Suprapubic skin (tissue), 4 donors: ENCODE results near the gene IQUB. TPM values are rescaled to one million over a fixed set of nuclear protein-coding genes. Genes with fewer than 3 reads are reported as not detected.
A peak's percentile ranks its signal among the peaks of the same experiment; 100 is the strongest.
"Not testable (repeated sequence)": the region's sequence is repeated elsewhere in the genome, so short reads cannot be mapped to it uniquely, and the experiment has no call there.

Experiments
- DNase-seq, 2 donors: peaks; one replicate each; pipeline ENCODE4 v3.0.0-alpha.2; 2019; ENCODE audit warnings: low spot score in 2 of 2
- H3K27ac ChIP-seq: fragments of 200-600 bp; sonication (generic); one replicate; pipeline ENCODE4 v1.5.1; 2019
- H3K27me3 ChIP-seq: fragments of 200-600 bp; sonication (generic); one replicate; pipeline ENCODE4 v1.5.1; 2019
- H3K36me3 ChIP-seq: fragments of 200-600 bp; sonication (generic); one replicate; pipeline ENCODE4 v1.5.1; 2019
- H3K4me1 ChIP-seq: fragments of 200-600 bp; sonication (generic); one replicate; pipeline ENCODE4 v1.5.1; 2019
- H3K4me3 ChIP-seq: fragments of 200-600 bp; sonication (generic); one replicate; pipeline ENCODE4 v1.5.1; 2019; ENCODE audit warnings: mild to moderate bottlenecking
- H3K9me3 ChIP-seq: fragments of 200-600 bp; sonication (generic); one replicate; pipeline ENCODE4 v1.5.1; 2019
- EP300 ChIP-seq: sonication (generic); formaldehyde crosslinking; IDR thresholded peaks from one replicate; pipeline ENCODE4 v1.6.1; 2017; ENCODE audit warnings: antibody characterized with exemption
- POLR2A ChIP-seq, 2 donors: fragments of 450-650 bp; IDR thresholded peaks; one replicate each; pipeline ENCODE4 v1.6.1; 2017; ENCODE audit warnings: antibody characterized with exemption in 2 of 2, mild to moderate bottlenecking in 2 of 2, moderate library complexity in 2 of 2
- POLR2AphosphoS5 ChIP-seq, 3 donors: sonication (generic); formaldehyde crosslinking; IDR thresholded peaks; one replicate each; pipeline ENCODE4 v1.6.1; 2017; ENCODE audit warnings: antibody characterized with exemption in 3 of 3
- WGBS: methylation state at CpG from one replicate; pipeline ENCODE4 v1.1.5; 2018; 5-methylcytosine and 5-hydroxymethylcytosine counted together
- total RNA-seq, 4 donors: library from RNA; depleted of rRNA; stranded (reverse); fragments of >200 nt; gene quantifications; one replicate each; pipeline ENCODE4 v1.1.0, GENCODE V29; 2016
- TF ChIP-seq, protein P1 (sequence below), 2 donors: fragments of 200-600 bp in 1 of 2; fragments of 450-650 bp in 1 of 2; sonication (generic) in 1 of 2; IDR thresholded peaks; one replicate each; pipeline ENCODE4 v1.5.1; 2016 to 2019; ENCODE audit warnings: antibody characterized with exemption in 2 of 2, mild to moderate bottlenecking in 1 of 2, moderate library complexity in 1 of 2

Gene IQUB
- total RNA-seq, 4 donors from 2014 or later: 0.24 to 1.1 (median 0.71) TPM

DNA sequence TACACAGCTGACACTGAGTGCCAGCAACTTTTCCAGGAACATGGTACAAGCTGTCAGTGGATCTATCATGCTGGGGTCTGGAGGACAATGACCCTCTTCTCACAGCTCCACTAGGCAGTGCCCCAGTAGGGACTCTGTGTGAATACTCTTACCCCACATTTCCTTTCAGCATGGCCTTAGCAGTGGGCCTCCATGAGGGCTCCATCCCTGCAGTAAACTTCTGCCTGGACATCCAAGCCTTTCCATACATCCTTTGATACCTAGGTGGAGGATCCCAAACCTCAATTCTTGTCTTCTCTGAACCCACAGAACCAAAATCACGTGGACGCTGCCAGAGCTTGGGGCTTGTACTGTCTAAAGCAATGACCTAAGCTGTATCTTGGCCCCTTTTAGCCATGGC is 116.8 kb downstream of the IQUB start:
- no peak for TF ChIP-seq EP300
- TF ChIP-seq POLR2AphosphoS5 (IDR thresholded peaks at IDR 0.05): no peak
- TF ChIP-seq, protein P1, sequence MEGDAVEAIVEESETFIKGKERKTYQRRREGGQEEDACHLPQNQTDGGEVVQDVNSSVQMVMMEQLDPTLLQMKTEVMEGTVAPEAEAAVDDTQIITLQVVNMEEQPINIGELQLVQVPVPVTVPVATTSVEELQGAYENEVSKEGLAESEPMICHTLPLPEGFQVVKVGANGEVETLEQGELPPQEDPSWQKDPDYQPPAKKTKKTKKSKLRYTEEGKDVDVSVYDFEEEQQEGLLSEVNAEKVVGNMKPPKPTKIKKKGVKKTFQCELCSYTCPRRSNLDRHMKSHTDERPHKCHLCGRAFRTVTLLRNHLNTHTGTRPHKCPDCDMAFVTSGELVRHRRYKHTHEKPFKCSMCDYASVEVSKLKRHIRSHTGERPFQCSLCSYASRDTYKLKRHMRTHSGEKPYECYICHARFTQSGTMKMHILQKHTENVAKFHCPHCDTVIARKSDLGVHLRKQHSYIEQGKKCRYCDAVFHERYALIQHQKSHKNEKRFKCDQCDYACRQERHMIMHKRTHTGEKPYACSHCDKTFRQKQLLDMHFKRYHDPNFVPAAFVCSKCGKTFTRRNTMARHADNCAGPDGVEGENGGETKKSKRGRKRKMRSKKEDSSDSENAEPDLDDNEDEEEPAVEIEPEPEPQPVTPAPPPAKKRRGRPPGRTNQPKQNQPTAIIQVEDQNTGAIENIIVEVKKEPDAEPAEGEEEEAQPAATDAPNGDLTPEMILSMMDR (IDR thresholded peaks at IDR 0.05): no peak
- no peak for TF ChIP-seq POLR2A (IDR thresholded peaks at IDR 0.05)
- no peak overlapping the region for H3K4me3 ChIP-seq
- no peaks in the 10 kb centered on the region for H3K27me3 ChIP-seq
- DNase-seq: no peak
- no peak overlapping the region for H3K27ac ChIP-seq
- 93% methylated on average over 2 of the region's 2 CpGs for WGBS
- peaks cover 3% of the 10 kb centered on the region for H3K9me3 ChIP-seq
- H3K4me1 ChIP-seq: no peaks in the 10 kb centered on the region
- H3K36me3 ChIP-seq: no peaks in the 10 kb centered on the region

DNA sequence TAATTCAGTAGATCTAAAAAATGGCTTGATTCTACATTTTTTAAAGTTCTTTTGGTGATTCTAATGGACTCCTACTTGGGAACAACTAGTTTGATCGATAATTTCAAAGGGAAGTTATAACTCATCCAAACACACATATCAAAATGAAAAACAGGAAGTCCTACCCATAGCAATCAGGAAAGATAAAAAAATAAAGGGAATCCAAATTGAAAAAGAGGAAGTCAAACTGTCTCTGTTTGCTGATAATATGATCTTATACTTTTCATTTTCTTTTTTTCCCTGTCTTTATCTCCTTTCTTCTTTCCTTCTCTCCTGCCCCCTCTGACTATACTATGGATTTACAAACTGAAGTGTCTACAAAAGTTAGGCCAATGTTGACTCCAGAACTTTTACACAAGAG is 118.8 kb downstream of the IQUB start:
- Histone ChIP-seq H3K4me3 (no peak overlapping the region), H3K4me1 (no peaks in the 10 kb centered on the region), H3K36me3 (no peaks in the 10 kb centered on the region), H3K27ac (no peak overlapping the region), H3K27me3 (no peaks in the 10 kb centered on the region), H3K9me3 (no peaks in the 10 kb centered on the region)
- TF ChIP-seq POLR2AphosphoS5 (IDR thresholded peaks at IDR 0.05) (no peak), POLR2A (IDR thresholded peaks at IDR 0.05) (no peak), EP300 (no peak)
- TF ChIP-seq, protein P1 (IDR thresholded peaks at IDR 0.05): no peak
- DNase-seq: no peak
- WGBS: 66% methylated on average over 1 of the region's 1 CpG

DNA sequence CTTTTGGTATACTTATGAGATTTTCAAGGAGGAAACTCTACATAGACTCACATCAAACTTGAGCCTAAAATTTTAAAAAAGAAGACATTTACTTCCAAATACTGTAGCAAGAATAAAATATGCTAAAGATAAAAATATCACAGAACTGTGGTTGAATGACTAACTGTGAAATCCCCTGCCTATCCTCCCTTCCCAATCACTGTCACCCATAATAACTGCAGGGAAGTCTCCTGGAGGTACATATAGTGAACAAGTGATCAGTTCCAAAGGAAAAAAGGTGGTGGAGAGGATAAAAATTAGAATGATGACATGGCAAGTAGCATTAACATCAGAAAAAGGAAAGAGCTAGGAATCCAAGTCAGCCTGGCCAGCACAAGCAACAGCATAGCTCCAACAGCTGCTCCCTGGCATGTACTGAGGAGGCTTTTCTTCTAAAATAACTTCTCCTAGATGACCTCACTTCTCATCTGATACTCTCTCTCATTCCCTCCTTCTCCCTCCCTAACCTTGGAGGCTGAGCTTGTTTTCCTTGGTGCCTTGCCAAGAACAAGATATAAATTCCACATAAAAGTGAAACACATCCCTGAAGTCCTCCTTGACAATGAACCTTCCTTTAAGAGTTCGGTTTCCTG is 124.0 kb downstream of the IQUB start:
- Histone ChIP-seq H3K4me1 (no peaks in the 10 kb centered on the region), H3K36me3 (no peaks in the 10 kb centered on the region), H3K4me3 (no peak overlapping the region), H3K9me3 (no peaks in the 10 kb centered on the region), H3K27me3 (no peaks in the 10 kb centered on the region), H3K27ac (no peak overlapping the region)
- TF ChIP-seq POLR2AphosphoS5 (IDR thresholded peaks at IDR 0.05) (no peak), EP300 (peak; percentile 52)
- DNase-seq: no peak
- WGBS: 7% methylated on average over 1 of the region's 1 CpG

DNA sequence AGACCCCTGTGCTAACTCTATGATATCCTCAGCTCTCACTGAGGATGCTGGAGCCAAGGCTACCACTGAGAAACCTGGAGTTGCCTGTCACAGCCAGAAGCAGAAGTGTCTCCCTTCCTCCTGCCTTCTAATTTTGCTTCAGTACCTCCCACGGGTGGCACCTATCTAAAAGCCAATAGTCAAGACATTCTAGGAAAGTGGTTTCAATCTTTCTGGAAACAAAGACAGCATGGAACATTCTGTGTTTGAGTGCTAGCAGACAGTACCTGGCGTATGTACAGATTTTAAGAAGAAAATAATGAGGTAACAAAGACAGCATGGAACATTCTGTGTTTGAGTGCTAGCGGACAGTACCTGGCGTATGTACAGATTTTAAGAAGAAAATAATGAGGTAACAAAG is 126.4 kb downstream of the IQUB start:
- peak; percentile 38 for TF ChIP-seq EP300
- not testable (repeated sequence) for H3K4me3 ChIP-seq, H3K27me3 ChIP-seq, H3K9me3 ChIP-seq, H3K36me3 ChIP-seq, H3K4me1 ChIP-seq, H3K27ac ChIP-seq, DNase-seq
- 59% methylated on average over 4 of the region's 4 CpGs for WGBS

Other genes with a start within 250 kb of the IQUB start
- gene NDUFA5, start 23.2 kb upstream of the IQUB start, total RNA-seq: 10 to 100 TPM; 21.3 to 34.8 (median 30.3) TPM
- not detected for gene ASB15, start 67.2 kb upstream of the IQUB start, total RNA-seq
- not detected for gene LMOD2, start 121.3 kb upstream of the IQUB start, total RNA-seq
- gene WASL, start 214.4 kb upstream of the IQUB start, total RNA-seq: 10 to 100 TPM; 29.3 to 40.0 (median 29.7) TPM